Measurements from ENCODE around the gene KIRREL3. TPM values are rescaled to one million over a fixed set of nuclear protein-coding genes. Genes with fewer than 3 reads are reported as not detected.

Gene KIRREL3
- total and polyA plus RNA-seq, 2 donors (not counting 3 experiments of a cell fraction or from before 2014, with no cell fraction given), result not detected

DNA sequence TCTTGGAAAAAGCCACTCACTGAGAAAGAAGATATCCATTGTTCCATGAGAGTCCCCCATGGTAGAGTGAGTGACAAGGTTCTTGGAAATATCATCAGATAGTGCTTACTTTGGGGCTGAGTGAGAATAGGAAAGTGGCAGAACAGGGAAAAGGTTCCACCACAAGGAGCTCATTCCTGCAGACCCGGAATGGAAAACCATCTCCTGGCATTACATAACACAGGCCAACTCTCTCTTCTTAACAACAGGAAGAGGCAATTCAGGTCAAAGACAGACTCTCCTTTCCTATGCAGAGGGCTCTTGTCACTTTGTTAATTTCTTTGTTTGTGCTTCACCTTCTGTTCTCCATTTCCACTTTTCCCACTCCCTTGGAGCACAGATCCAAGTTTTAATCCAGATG, 259.7 kb downstream of the KIRREL3 start:
- Histone ChIP-seq H3K36me3 (ENCODE audit: control insufficient read depth in 2 of 2, extremely low read depth in 1 of 2, insufficient read depth in 2 of 2, low read length in 2 of 2) (no peaks in the 10 kb centered on the region), H3K27ac (ENCODE audit: insufficient read depth, low read depth, low read length) (no peak overlapping the region), H3K79me2 (ENCODE audit: control insufficient read depth, insufficient read depth, low read length) (no peaks in the 10 kb centered on the region), H2AFZ (ENCODE audit: low read depth, low read length) (no peak overlapping the region), H3K9me1 (replicated peaks; ENCODE audit: control insufficient read depth, extremely low read depth, insufficient read depth, low read length) (no peaks in the 10 kb centered on the region), H3K4me1 (ENCODE audit: control insufficient read depth, extremely low read depth, insufficient read depth, low read length) (no peaks in the 10 kb centered on the region), H3K4me3 (replicated peaks in 1 of 3; ENCODE audit: insufficient read depth in 1 of 3, low read depth in 1 of 3, low read length in 3 of 3) (no peak overlapping the region), H3K9me3 (replicated peaks; ENCODE audit: control insufficient read depth, insufficient read depth, low read length) (no peaks in the 10 kb centered on the region), H3K4me2 (ENCODE audit: insufficient read depth, low read length) (no peak overlapping the region), H3K9ac (replicated peaks; ENCODE audit: extremely low read depth, insufficient read depth, low read length) (no peak overlapping the region), H4K20me1 (replicated peaks; ENCODE audit: control insufficient read depth, extremely low read depth, insufficient read depth, low read length) (no peaks in the 10 kb centered on the region), H3K27me3 (ENCODE audit: control insufficient read depth in 2 of 2, insufficient read depth in 2 of 2, low read length in 2 of 2) (no peaks in the 10 kb centered on the region)
- dilution Hi-C loops (cut with MboI; ENCODE audit: extremely low pct_ligation_motif_present, low sequenced_read_pairs) (no loop called here), intact Hi-C loops (cut with micrococcal nuclease) (no loop called here)
- FAIRE-seq (no peak), DNase-seq (ENCODE audit: low read depth, low spot score) (no peak)
- no TSS peak for BruUV-seq (replicated peaks)
- POLR2A ChIA-PET, result no interaction called here
- TF ChIP-seq POLR2A (IDR thresholded peaks at IDR 0.05; ENCODE audit: low read depth, low read length) (no peak), FOS (IDR thresholded peaks at IDR 0.05; ENCODE audit: borderline replicate concordance, insufficient read depth, low read length) (no peak), JUN (IDR thresholded peaks at IDR 0.05; ENCODE audit: borderline replicate concordance, insufficient read depth, insufficient read length, low read depth) (no peak), MYC (IDR thresholded peaks at IDR 0.05; ENCODE audit: low read depth, low read length) (no peak)
- CTCF ChIA-PET, result no interaction called here

DNA sequence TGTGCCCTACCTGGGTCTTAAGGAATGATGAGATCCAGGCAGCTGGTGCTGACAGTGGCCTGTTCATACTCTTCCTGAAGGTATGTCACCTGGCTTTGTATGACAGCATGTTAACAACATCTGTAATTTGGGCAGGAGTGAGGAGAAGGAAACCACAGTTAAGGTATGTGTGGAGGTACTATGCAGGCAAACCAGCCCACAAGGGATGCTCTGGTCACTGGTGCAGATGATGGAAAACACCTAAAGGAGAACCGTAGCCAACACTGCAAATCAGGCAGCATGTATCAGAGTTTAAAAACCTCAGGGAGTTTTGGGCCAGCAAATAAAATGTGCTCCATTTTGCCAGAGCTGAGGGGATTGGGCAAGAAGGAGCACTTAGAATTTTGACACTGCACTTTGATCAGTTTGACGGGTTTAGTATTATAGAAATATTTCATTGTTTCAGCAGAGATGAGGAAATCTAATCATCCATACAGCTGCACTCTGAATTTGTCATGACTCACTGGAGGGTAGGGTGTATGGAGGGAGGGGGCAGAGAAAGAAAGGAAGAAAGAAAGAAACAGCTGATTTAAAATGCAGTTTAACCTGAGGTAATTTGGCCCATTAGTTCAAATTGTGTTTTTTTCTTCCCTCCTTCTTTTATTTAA, 260.9 kb downstream of the KIRREL3 start:
- no peak for DNase-seq (ENCODE audit: low read depth, low spot score)
- ChIA-PET CTCF (no interaction called here), POLR2A (no interaction called here)
- no peaks in the 10 kb centered on the region for H4K20me1 ChIP-seq (replicated peaks; ENCODE audit: control insufficient read depth, extremely low read depth, insufficient read depth, low read length)
- no peaks in the 10 kb centered on the region for H3K79me2 ChIP-seq (ENCODE audit: control insufficient read depth, insufficient read depth, low read length)
- BruUV-seq (replicated peaks), result no TSS peak
- H3K9me1 ChIP-seq (replicated peaks; ENCODE audit: control insufficient read depth, extremely low read depth, insufficient read depth, low read length), result no peaks in the 10 kb centered on the region
- no peak overlapping the region for H3K9ac ChIP-seq (replicated peaks; ENCODE audit: extremely low read depth, insufficient read depth, low read length)
- no peaks in the 10 kb centered on the region for H3K4me1 ChIP-seq (ENCODE audit: control insufficient read depth, extremely low read depth, insufficient read depth, low read length)
- no peaks in the 10 kb centered on the region for H3K9me3 ChIP-seq (replicated peaks; ENCODE audit: control insufficient read depth, insufficient read depth, low read length)
- no peaks in the 10 kb centered on the region for H3K36me3 ChIP-seq (ENCODE audit: control insufficient read depth in 2 of 2, extremely low read depth in 1 of 2, insufficient read depth in 2 of 2, low read length in 2 of 2)
- no peak overlapping the region for H2AFZ ChIP-seq (ENCODE audit: low read depth, low read length)
- no peak overlapping the region for H3K4me3 ChIP-seq (replicated peaks in 1 of 3; ENCODE audit: insufficient read depth in 1 of 3, low read depth in 1 of 3, low read length in 3 of 3)
- no peak for FAIRE-seq
- TF ChIP-seq POLR2AphosphoS5 (IDR thresholded peaks at IDR 0.05; ENCODE audit: insufficient read depth, low read depth, low read length) (no peak), POLR2A (IDR thresholded peaks at IDR 0.05; ENCODE audit: low read depth, low read length) (no peak), EZH2 (IDR thresholded peaks at IDR 0.05; ENCODE audit: borderline replicate concordance, low read depth, low read length, severe bottlenecking) (no peak), JUN (IDR thresholded peaks at IDR 0.05; ENCODE audit: borderline replicate concordance, insufficient read depth, insufficient read length, low read depth) (no peak), MYC (IDR thresholded peaks at IDR 0.05; ENCODE audit: low read depth, low read length) (no peak), GATA2 (IDR thresholded peaks at IDR 0.05; ENCODE audit: insufficient read depth, insufficient read length, low read depth, low read length) (no peak), FOS (IDR thresholded peaks at IDR 0.05; ENCODE audit: borderline replicate concordance, insufficient read depth, low read length) (no peak)
- TF ChIP-seq, protein P1, sequence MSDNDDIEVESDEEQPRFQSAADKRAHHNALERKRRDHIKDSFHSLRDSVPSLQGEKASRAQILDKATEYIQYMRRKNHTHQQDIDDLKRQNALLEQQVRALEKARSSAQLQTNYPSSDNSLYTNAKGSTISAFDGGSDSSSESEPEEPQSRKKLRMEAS (IDR thresholded peaks at IDR 0.05; ENCODE audit: insufficient read depth, insufficient read length), result no peak
- TF ChIP-seq, protein P2, sequence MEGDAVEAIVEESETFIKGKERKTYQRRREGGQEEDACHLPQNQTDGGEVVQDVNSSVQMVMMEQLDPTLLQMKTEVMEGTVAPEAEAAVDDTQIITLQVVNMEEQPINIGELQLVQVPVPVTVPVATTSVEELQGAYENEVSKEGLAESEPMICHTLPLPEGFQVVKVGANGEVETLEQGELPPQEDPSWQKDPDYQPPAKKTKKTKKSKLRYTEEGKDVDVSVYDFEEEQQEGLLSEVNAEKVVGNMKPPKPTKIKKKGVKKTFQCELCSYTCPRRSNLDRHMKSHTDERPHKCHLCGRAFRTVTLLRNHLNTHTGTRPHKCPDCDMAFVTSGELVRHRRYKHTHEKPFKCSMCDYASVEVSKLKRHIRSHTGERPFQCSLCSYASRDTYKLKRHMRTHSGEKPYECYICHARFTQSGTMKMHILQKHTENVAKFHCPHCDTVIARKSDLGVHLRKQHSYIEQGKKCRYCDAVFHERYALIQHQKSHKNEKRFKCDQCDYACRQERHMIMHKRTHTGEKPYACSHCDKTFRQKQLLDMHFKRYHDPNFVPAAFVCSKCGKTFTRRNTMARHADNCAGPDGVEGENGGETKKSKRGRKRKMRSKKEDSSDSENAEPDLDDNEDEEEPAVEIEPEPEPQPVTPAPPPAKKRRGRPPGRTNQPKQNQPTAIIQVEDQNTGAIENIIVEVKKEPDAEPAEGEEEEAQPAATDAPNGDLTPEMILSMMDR (IDR thresholded peaks at IDR 0.05; ENCODE audit: extremely low read depth in 1 of 2, insufficient read depth in 1 of 2, low read depth in 1 of 2, low read length in 2 of 2), result no peak
- no peak overlapping the region for H3K4me2 ChIP-seq (ENCODE audit: insufficient read depth, low read length)
- no peak overlapping the region for H3K27ac ChIP-seq (ENCODE audit: insufficient read depth, low read depth, low read length)
- dilution Hi-C loops (cut with MboI; ENCODE audit: extremely low pct_ligation_motif_present, low sequenced_read_pairs), result no loop called here
- no peaks in the 10 kb centered on the region for H3K27me3 ChIP-seq (ENCODE audit: control insufficient read depth in 2 of 2, insufficient read depth in 2 of 2, low read length in 2 of 2)
- intact Hi-C loops (cut with micrococcal nuclease), result no loop called here

Data from endothelial cell of umbilical vein (primary cell).